Activated T-cell treated with anti-CD3 and anti-CD28 coated beads, Interleukin-2, amount 50 U/mL, for 1 hour (primary cell): ENCODE results near the gene CKS1B.
"Not testable (repeated sequence)": the region's sequence is repeated elsewhere in the genome, so short reads cannot be mapped to it uniquely, and the experiment has no call there.

Experiments used
- DNase-seq: peaks from one replicate; pipeline ENCODE4 v3.0.0-alpha.2; 2020

CKS1B gene

DNA sequence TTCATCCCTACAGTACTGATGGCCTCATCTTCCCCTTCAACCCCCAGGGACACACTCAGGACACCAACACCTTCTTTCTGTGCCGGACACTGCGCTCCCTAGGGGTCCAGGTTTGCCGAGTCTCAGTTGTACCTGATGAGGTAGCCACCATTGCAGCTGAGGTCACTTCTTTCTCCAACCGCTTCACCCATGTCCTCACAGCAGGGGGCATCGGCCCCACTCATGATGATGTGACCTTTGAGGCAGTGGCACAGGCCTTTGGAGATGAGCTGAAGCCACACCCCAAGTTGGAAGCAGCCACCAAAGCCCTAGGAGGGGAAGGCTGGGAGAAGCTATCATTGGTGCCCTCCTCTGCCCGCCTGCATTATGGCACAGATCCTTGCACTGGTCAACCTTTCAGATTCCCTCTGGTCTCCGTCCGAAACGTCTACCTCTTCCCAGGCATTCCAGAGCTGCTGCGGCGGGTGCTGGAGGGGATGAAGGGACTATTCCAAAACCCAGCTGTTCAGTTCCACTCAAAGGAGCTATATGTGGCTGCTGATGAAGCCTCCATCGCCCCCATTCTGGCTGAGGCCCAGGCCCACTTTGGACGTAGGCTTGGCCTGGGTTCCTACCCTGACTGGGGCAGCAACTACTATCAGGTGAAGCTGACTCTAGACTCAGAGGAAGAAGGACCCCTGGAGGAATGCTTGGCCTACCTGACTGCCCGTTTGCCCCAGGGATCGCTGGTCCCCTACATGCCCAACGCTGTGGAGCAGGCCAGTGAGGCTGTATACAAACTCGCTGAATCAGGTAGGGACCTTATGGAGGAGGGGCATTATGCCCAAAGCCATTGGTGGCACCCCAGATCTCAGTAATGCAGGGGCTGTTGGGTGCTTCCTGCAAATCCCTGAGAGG lies 13.8 kb downstream of the CKS1B start:
- no peak for DNase-seq

DNA sequence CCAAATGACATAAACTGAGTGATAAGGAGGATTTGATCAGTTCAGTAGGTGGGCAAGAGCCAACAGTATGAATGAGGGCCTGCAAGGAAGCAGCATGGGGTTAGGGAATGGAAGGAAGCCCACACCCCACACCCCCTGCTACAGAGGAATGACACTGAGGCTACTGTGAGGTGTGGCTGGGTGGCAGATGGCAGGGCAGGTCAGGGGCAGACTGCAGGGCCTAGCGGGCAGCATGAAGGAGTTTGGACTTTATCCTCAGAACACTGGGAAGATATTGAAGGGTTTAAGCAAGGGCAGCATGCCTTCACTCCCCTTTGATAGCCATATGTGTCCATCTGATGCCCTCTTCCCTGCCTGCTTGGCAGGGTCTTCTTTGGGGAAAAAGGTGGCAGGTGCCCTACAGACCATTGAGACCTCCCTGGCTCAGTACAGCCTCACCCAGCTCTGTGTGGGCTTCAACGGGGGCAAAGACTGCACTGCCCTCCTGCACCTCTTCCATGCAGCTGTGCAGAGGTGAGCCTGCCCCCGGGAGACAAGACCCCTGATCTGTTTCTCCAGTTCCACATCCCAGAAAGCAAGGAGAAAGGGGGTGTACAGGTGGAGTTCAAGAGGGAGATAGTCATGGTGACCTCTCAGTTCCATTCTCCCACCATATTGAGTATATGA lies 14.8 kb downstream of the CKS1B start:
- no peak for DNase-seq

DNA sequence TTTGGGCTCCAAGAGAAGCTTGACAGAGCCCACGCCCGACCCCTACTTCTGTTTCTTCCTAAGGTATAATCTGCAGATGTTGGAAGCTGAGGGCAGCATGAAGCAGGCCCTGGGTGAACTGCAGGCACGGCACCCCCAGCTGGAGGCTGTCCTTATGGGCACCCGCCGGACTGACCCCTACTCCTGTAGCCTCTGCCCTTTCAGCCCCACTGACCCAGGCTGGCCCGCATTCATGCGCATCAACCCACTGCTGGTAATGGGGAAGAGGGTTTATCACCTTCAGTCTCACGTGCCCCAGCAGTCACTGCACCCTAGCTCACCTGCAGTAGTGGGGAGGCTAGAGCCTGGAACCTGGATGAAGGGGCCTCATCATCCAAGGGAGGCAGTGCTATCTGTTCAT lies 15.8 kb downstream of the CKS1B start:
- DNase-seq, result no peak

DNA sequence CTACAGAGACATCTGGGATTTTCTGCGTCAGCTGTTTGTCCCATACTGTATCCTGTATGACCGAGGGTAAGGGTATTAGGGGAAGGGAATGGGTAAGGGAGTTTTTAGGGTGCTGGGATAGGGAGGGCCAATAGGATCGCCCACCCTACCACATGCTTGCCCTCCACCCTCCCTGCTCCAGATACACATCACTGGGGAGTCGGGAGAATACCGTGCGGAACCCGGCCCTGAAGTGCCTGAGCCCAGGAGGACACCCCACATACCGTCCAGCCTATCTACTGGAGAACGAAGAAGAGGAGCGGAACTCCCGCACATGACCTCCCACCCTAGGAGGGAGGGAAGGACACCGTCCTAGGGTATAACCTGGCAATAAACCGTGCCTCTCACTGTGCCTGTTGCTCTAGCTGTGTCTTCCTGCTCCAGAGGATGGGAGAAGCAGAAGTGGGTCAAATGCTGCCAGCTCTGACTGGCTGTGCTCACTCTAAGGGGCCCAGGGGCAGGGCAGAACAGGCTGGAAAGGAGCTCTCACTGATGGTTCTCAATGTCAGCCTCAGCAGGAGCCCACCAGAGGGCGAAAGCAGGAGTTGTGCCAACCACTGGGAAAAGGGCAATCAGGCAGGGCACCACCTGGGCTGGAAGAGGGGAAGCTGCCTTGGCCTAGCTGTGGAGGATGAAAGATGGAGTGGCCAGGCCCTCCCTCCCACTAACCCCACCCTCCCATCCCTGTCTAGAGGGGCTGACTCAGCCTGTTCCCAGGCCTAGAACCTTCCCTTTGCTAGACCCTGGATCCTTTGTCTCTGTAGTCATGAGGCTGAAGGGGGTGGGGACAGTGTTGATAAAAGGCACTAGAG lies 18.5 kb downstream of the CKS1B start:
- no peak for DNase-seq

DNA sequence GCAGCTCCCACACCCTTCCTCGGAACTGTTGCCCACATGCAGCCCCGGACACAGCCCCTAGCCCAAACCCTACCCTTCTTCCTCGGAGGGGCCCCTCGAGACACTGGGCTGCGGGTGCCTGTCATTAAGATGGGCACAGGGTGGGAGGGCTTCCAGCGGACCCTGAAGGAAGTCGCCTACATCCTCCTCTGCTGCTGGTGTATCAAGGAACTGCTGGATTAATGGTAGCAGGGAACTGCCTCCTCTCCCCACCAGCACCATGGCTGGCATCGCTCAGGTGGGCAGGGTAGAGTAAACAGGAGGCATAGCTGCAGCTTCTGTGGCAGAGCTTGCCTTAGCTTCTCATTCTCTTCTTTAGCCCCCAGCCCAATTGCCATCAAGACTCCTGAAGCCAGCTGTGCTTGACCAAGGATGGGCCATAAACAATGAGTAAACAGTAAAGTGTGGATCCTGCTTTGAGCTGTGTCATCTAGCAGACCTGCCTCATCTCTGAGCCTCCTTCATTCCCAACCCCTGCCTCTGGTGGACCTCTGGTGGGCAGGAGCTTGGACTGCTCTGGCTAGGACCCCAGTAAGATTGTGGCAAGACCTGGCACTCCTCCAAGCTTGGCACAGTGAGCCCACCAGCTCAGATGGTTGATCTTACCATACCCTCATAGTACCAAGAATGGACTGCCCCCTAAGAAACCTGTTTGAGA lies 19.2 kb downstream of the CKS1B start, which contains the start of gene LENEP:
Gene LENEP, plus strand, starts transcription at position 15 of the 697 bp plus-strand sequence. Its CDS starts 22 bp downstream, at position 37.
- no peak for DNase-seq

DNA sequence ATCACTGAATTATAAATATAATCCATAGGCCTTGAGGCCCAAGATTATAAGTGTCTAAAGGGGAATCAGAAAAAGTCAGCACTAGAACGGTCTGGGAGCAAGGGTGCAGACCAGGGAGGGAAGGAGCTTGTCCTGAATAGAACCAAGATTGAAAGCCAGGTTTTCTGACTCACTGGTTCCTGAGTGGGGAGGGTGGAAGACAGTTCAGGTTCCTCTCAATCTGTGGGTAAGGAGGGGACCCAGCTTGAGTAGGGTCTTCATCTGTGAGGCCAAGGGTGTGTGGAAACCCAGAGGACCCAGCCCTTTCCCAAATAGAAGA lies 19.7 kb downstream of the CKS1B start:
- no peak for DNase-seq

DNA sequence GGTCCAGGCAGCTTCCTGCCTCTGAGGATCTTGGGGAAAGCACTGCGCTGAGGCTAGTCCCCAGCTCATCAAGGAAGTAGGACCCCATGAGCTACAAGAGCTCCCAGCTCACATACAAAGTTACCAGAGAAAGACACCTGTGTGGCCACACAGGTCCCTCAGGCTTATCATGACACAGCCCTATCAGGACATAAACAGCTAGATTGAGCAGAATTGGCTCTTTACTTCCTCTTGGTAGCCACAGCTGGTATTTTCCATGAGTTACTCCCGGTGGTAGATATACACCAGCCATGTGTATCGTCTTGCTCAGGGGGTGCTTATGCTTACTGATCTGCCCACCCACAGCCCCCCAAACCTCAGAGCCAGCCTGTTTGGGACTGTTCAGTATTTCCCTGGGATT lies 20.1 kb downstream of the CKS1B start:
- DNase-seq, result no peak

DNA sequence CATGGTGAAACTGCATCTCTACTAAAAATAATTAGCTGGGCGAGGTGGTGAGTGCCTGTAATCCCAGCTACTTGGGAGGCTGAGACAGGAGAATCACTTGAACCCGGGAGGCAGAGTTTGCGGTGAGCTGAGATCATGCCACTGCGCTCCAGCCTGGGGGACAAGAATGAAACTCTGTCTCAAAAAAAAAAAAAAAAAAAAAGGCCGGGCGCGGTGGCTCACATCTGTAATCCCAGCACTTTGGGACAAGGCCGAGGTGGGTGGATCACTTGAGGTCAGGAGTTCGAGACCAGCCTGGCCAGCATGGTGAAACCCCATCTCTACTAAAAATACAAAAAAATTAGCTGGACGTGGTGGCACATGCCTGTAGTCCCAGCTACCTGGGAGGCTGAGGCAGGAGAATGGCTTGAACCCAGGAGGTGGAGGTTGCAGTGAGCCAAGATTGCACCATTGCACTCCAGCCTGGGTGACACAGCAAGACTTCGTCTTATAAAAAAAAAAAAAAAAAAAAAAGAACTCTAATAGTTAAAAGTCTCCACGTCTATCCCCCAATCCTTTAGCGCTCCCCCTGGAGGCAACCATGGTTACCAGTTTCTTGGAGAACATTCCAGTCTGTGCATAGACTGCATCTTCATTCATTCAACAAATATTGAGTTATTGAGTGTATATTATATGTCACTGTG lies 21.0 kb downstream of the CKS1B start:
- not testable (repeated sequence) for DNase-seq

DNA sequence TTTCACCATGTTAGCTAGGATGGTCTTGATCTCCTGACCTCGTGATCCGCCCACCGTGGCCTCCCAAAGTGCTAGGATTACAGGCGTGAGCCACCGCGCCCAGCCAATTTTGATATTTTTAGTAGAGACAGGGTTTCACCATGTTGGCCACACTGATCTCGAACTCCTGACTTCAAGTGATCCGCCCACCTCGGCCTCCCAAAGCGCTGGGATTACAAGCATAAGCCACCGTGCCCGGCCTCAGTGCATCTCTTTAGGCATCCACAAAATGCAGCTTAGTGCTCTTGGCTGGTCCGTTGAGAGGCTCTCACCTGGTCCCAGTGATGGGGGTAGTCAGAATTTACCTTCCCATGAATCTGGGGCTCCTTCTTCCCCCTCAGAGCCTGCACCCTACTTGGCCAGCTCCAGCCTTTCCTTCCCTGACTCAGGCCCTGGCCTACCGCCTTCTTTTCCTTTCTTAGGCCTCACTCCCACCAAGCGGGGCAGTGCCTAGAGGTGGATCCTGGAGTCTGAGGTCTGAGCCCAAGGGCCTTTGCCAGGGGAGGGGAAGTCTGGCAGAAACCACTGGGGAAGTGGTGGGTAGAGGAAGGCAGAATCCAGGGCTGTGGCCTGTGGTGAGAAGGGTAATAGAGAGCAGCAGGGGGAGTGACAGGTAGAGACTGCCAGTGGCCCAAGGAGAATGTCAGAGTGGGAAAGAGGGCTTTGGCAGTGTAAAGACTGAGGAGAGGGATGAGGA lies 22.7 kb downstream of the CKS1B start:
- no peak for DNase-seq

DNA sequence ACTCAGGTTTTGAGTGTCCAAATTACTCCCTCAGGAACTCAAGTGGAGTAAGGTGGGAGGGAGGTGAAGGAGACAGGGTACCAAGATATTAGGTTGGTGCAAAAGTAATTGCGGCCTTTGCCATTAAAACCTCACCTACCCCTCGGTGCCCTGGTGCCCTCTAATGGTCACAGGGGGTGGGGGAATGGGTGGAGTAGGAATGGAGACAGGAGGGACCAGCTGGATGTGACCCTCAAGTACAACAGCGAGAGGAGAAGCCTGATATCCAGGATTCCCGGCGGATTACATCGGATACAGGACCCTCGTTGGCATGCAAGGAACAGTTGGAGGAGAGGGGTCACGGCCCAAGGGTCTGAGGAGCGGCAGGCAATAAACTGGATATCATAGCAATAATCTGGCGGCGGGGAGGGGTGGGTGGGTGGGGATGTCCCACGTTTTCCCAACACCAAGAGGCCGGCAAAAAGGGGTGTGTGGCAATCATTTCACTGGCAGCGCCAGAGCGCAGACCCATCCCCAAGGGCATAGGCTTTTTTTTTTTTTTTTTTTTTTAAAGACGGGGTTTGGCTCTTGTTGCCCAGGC lies 23.8 kb downstream of the CKS1B start:
- DNase-seq, result no peak

DNA sequence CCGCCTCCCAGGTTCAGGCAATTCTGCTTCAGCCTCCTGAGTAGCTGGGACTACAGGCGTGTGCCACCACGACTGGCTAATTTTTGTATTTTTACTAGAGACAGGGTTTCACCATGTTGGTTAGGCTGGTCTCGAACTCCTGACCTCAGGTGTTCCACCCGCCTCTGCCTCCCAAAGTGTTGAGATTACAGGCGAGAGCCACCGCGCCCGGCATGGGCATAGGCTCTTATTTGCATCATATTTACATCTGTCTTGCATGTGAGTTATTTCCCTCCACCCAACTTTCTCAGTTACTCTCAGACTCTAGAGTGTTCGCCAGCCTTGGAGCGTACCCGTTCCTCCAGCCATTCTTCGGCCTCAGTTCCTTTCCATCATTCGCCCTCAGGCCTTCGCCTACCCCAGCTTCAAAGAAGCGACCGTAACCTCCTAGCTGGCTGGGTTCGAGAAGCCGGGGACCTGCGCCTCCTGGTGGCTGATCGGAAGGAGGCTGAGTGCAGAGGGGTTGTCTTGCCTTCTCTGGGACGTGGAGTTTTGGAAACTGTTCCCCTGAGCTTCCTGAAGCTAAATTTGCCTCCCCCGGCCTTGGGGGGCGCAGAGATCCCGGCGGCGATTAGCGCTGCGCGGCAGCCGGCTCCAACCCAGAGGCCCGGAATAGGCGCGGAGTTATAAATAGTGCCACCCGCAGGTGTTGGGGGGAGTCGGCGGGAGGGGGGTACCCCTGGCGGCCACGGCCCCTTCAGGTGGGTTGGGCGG lies 24.5 kb downstream of the CKS1B start:
- DNase-seq, result peak; percentile 77

DNA sequence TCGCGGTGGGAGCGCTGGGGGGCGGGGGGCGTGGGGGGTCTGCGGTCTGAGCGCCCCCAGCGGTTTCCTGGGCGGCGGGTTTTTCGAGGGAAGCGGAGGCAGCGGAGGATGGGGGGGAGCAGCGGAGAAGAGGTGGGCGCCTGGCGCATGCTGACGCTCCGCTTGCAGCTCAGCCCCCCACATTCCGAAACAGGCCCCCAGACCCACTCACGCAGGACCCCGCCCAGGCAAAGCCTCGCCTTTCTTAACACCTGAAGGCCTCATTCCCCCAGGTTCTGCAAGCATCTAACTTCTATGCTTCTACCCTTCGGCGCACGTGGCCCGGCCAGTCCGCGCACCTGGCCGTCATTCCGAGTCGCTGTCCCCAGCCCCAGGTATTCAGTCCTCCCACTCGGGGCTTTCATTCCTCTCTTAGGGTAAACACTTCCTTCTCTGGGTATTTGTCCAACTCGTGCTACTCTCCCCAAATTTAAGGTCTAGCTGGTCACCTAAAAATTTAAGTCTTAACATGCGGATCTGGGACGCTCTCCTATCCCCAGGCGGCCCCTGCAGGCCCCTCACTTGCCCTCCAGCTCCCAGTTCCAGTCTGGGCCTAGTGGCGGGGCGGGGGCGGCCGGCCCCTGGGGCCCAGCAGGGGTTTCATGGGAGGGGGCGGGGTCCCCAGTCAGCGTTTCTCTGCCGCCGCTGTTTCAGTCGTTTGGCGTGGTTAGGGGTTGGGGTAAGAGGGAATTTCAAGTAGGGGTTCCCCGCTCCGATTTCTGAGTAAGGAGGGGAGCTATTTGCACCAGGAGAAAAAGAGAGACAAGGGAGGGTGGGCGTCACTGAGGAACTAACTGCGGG lies 25.3 kb downstream of the CKS1B start:
- DNase-seq, result peak; percentile 48

DNA sequence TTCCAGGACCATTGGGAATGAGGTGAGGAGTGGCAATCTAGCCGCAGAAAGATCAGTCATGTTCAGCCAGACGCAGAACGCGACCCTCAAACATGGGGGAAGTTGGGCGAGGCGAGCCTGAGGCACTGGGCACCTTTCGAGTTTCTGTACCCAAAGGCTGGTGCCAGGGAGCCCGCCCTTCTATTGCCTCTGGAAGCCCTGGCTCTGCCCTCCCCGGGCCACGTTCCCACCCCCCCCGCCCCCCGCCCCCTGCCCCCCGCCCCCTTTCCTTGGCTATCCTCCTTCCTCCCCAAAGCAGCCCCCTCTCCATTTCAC lies 25.9 kb downstream of the CKS1B start:
- peak; percentile 51 for DNase-seq

DNA sequence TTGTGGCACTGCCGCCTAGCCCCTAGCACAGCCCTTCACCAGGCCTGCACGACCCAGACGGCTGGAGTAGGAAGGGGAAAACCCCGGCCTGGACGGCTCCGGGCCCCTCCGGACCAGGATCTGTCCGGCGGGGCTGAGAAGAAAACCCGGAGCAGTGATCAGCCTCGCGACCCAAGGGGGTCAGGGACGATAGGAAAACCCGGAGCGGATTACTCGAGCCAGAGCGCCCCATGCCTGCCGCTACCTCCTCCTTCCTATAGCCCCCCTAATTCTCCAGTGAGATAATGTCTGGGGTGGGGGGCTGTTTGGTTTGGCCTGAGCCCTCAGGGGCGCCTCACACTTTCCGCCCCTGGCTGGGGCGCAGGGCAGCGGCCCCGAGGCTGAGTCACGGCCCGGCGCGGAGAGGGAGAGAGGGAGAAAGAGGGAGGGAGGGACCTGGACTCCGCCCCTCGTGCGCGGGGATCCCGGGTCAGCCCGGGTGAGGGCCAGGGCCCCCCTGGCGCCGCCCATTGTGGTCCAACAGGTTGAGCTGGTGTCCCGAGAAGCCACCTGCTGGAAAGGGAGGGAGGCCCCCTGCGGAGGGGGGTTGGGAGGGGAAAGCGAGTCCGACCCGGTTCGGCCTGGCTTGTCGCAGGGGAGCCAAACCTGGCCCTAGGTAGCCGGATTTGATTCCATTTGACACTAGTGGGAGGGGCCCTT lies 26.4 kb downstream of the CKS1B start:
- DNase-seq, result peak; percentile 86

DNA sequence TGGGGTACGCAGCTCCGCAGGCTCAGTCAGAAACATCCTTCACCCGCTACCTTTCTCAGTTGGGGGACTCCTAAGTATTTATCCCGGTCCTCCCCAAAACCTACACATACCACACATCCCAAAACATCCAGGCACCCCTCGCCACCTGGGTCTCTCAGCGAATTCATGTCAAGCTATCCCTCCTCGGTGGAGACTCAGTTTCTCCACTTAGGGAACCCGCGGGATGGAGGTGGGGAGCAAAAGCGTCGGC lies 26.9 kb downstream of the CKS1B start:
- DNase-seq, result no peak

DNA sequence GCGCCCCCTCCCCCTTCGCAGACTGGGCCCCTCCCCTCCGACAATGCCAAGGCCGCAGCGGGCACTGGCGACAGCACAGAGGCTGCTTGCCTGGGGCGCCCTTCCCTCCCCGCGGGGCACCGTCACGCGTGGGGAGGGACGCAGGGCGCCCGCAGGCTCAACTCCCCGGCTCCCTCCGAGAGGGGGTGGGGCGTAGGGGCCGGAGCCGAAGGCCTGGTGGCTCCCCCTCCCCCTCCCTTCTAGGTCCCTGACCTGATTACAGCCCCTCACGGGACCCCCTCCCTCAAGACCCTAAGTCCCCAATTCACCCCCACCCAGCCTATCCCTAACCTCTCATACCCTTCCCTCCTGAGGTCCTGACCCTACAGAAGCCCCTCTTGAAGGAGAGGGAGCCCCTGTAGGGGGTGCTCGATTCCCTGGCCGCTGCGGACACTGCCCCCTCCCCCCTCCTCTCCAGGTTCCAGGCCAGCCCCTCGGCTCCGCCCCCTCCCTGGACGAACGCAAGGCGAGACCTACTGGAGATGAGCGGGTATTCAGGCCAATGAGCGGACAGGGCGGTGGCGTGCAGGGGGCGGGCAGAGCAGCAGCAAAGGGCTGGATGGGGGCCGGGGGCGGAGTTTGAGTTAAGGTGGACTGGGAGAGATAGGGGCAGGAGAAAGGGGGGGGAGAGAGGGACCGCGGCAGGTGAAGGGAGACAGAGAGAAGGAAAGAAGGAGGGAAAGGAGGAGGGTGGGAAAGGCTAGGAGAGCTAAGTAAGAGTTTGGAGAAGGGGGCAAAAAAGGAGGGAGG lies 27.4 kb downstream of the CKS1B start:
- DNase-seq, result peak; percentile 94

DNA sequence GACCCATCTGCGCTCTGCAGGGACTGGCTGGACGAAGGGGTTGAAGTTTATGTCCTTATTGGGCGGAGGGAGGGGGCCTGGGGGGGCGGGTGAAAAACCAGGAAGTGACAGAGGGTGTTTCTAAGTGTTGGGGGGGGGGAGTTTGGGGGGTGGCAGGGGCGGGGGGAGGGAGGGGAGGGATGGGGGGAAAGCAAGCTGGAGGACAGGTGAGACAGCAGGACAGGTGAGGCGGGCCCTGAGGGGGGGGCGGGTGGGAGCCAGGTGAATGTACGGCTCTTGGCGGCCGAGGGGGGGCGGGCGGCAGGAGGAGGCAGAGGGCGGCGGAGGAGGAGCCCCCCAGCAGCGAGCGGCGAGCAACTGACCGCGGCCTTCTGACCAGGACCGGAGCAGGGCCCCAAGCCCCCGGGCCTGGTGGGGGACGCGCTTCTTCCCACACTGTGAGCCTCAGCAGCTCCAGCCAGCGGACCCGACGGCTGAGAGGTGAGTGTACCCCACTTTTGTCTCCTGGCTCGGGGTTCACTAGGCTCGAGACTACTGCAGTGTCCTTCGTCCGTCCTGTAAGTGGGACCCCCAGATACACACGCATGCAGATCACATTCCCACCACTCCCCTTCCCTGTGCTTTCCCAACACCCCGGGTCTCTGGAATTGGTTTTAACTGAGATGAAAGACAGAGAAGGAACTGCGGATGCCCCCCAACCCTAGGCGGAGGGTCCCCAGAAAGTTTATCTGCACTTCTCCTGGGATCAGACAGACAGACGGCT lies 28.2 kb downstream of the CKS1B start, which contains the start of gene ZBTB7B:
Gene ZBTB7B, plus strand, starts transcription at position 339 of the 763 bp plus-strand sequence. CDS start 11,859 bp downstream, outside the sequence.
- no peak for DNase-seq
